Epithelial cell of umbilical artery (primary cell): ENCODE results near the gene ORMDL2. TPM values are rescaled to one million over a fixed set of nuclear protein-coding genes. Genes with fewer than 3 reads are reported as not detected.

Experiments used
- total RNA-seq: library from RNA; depleted of rRNA; stranded (reverse); fragments of >200 nt; gene quantifications from 2 replicates; pipeline ENCODE4 v1.2.3, GENCODE V29; 2014

Gene ORMDL2
- 21.4 and 31.8 TPM in 2 replicates for total RNA-seq

GRCh38 chr12:55817345-55818139 is at the start of gene ORMDL2, which contains the start of gene SARNP:
Gene ORMDL2, plus strand, starts transcription at chr12:55818041. Its CDS starts 959 bp downstream, at chr12:55819000.
Gene SARNP, minus strand, starts transcription at chr12:55817724. Its CDS starts 23 bp downstream, at chr12:55817701.

GRCh38 chr12:55842681-55843429 is 25.0 kb downstream of the ORMDL2 start, which contains the start of gene MMP19:
Gene MMP19, minus strand, starts transcription at chr12:55842936. Its CDS starts 106 bp downstream, at chr12:55842830.

Other genes starting within 250 kb of the ORMDL2 start
- gene OR2AP1, start 245.6 kb upstream of the ORMDL2 start, total RNA-seq: not detected in 2 replicates
- gene OR10P1, start 181.1 kb upstream of the ORMDL2 start, total RNA-seq: not detected in 2 replicates
- gene ITGA7, start 110.1 kb upstream of the ORMDL2 start, total RNA-seq: 0.32 and 1.7 TPM in 2 replicates
- gene BLOC1S1, start 102.0 kb upstream of the ORMDL2 start, total RNA-seq: 70.5 and 93.6 TPM in 2 replicates
- under 0.01 and 2.0 TPM in 2 replicates for gene RDH5, start 97.6 kb upstream of the ORMDL2 start, total RNA-seq
- 947 and 1,474 TPM in 2 replicates for gene CD63, start 89.0 kb upstream of the ORMDL2 start, total RNA-seq
- gene GDF11, start 74.9 kb upstream of the ORMDL2 start, total RNA-seq: 1.5 and 4.2 TPM in 2 replicates
- 124 and 176 TPM in 2 replicates for gene SARNP, start 317 bp upstream of the ORMDL2 start, total RNA-seq
- 54.9 and 61.7 TPM in 2 replicates for gene DNAJC14, start 11.5 kb downstream of the ORMDL2 start, total RNA-seq
- gene MMP19, start 24.9 kb downstream of the ORMDL2 start, total RNA-seq: 0.30 and 0.32 TPM in 2 replicates
- gene PYM1, start 109.9 kb downstream of the ORMDL2 start, total RNA-seq: 29.9 and 43.5 TPM in 2 replicates
- 41.6 and 43.5 TPM in 2 replicates for gene DGKA, start 113.1 kb downstream of the ORMDL2 start, total RNA-seq
- 0.65 and 1.8 TPM in 2 replicates for gene PMEL, start 148.0 kb downstream of the ORMDL2 start, total RNA-seq
- 25.3 and 25.8 TPM in 2 replicates for gene CDK2, start 148.8 kb downstream of the ORMDL2 start, total RNA-seq
- 27.6 and 33.0 TPM in 2 replicates for gene RAB5B, start 156.0 kb downstream of the ORMDL2 start, total RNA-seq
- 14.7 and 15.9 TPM in 2 replicates for gene SUOX, start 179.2 kb downstream of the ORMDL2 start, total RNA-seq
- 0.65 and 0.76 TPM in 2 replicates for gene IKZF4, start 203.0 kb downstream of the ORMDL2 start, total RNA-seq
- 189 and 710 TPM in 2 replicates for gene RPS26, start 223.9 kb downstream of the ORMDL2 start, total RNA-seq